ENCODE measurements around the gene SEMA6C. TPM values are rescaled to one million over a fixed set of nuclear protein-coding genes. Genes with fewer than 3 reads are reported as not detected.

The SEMA6C gene
- total and polyA plus RNA-seq, 2 donors (not counting 1 experiment from before 2014, with no cell fraction given), result 0.76 to 0.99 TPM

- TF ChIP-seq CTCF (conservative IDR thresholded peaks at IDR 0.05 in 1 of 2, IDR thresholded peaks at IDR 0.05 in 1 of 2; ENCODE audit: low read depth in 1 of 2, low read length in 2 of 2), result no peak
- no peak for TF ChIP-seq EZH2 (IDR thresholded peaks at IDR 0.05; ENCODE audit: low read length, missing control alignments)
- no peak overlapping the region for H2AFZ ChIP-seq (ENCODE audit: low read length)
- no peak overlapping the region for H3K4me3 ChIP-seq (replicated peaks in 1 of 4; ENCODE audit: control extremely low read depth in 1 of 4, insufficient read depth in 1 of 4, low read depth in 3 of 4, low read length in 4 of 4)
- no peak overlapping the region for H3K4me2 ChIP-seq (ENCODE audit: extremely low read depth, insufficient read depth, low read length)
- no peaks in the 10 kb centered on the region for H3K79me2 ChIP-seq (ENCODE audit: control insufficient read depth, insufficient read depth, low read length)
- no peaks in the 10 kb centered on the region for H4K20me1 ChIP-seq (ENCODE audit: control insufficient read depth, extremely low read depth, insufficient read depth, low read length)
- no peaks in the 10 kb centered on the region for H3K4me1 ChIP-seq (ENCODE audit: control insufficient read depth, extremely low read depth, insufficient read depth, low read length)
- H3K36me3 ChIP-seq (ENCODE audit: control insufficient read depth, insufficient read depth, low read length), result peaks cover 3% of the 10 kb centered on the region
- no peak overlapping the region for H3K9ac ChIP-seq (ENCODE audit: insufficient read depth, low read length)
- H3K27ac ChIP-seq (ENCODE audit: insufficient read depth, low read length), result no peak overlapping the region
- H3K9me3 ChIP-seq (ENCODE audit: control insufficient read depth, insufficient read depth, low read depth, low read length), result no peaks in the 10 kb centered on the region
- H3K27me3 ChIP-seq (ENCODE audit: control insufficient read depth, insufficient read depth, low read length), result no peaks in the 10 kb centered on the region
- no peak for DNase-seq (ENCODE audit: low read depth in 2 of 2)
Observed at GRCh38 chr1:151158751-151159251, 12.4 kb upstream of the SEMA6C start.

- Histone ChIP-seq H3K79me2 (ENCODE audit: control insufficient read depth, insufficient read depth, low read length) (no peaks in the 10 kb centered on the region), H3K4me2 (ENCODE audit: extremely low read depth, insufficient read depth, low read length) (no peak overlapping the region), H3K27ac (ENCODE audit: insufficient read depth, low read length) (no peak overlapping the region), H4K20me1 (ENCODE audit: control insufficient read depth, extremely low read depth, insufficient read depth, low read length) (no peaks in the 10 kb centered on the region), H3K9me3 (ENCODE audit: control insufficient read depth, insufficient read depth, low read depth, low read length) (no peaks in the 10 kb centered on the region), H3K36me3 (ENCODE audit: control insufficient read depth, insufficient read depth, low read length) (peaks cover 3% of the 10 kb centered on the region), H3K4me3 (replicated peaks in 1 of 4; ENCODE audit: control extremely low read depth in 1 of 4, insufficient read depth in 1 of 4, low read depth in 3 of 4, low read length in 4 of 4) (no peak overlapping the region), H2AFZ (ENCODE audit: low read length) (no peak overlapping the region), H3K9ac (ENCODE audit: insufficient read depth, low read length) (no peak overlapping the region), H3K4me1 (ENCODE audit: control insufficient read depth, extremely low read depth, insufficient read depth, low read length) (no peaks in the 10 kb centered on the region), H3K27me3 (ENCODE audit: control insufficient read depth, insufficient read depth, low read length) (no peaks in the 10 kb centered on the region)
- no peak for TF ChIP-seq EZH2 (IDR thresholded peaks at IDR 0.05; ENCODE audit: low read length, missing control alignments)
- TF ChIP-seq CTCF (conservative IDR thresholded peaks at IDR 0.05 in 1 of 2, IDR thresholded peaks at IDR 0.05 in 1 of 2; ENCODE audit: low read depth in 1 of 2, low read length in 2 of 2), result no peak
- no peak for DNase-seq (ENCODE audit: low read depth in 2 of 2)
Observed at GRCh38 chr1:151158326-151158725, 11.9 kb upstream of the SEMA6C start.

GRCh38 chr1:151157067-151157531 is 10.7 kb upstream of the SEMA6C start:
- Histone ChIP-seq H2AFZ (ENCODE audit: low read length) (no peak overlapping the region), H3K9me3 (ENCODE audit: control insufficient read depth, insufficient read depth, low read depth, low read length) (no peaks in the 10 kb centered on the region), H3K36me3 (ENCODE audit: control insufficient read depth, insufficient read depth, low read length) (peaks cover 3% of the 10 kb centered on the region), H3K4me3 (replicated peaks in 1 of 4; ENCODE audit: control extremely low read depth in 1 of 4, insufficient read depth in 1 of 4, low read depth in 3 of 4, low read length in 4 of 4) (no peak overlapping the region), H3K4me1 (ENCODE audit: control insufficient read depth, extremely low read depth, insufficient read depth, low read length) (no peaks in the 10 kb centered on the region), H3K27ac (ENCODE audit: insufficient read depth, low read length) (no peak overlapping the region), H3K27me3 (ENCODE audit: control insufficient read depth, insufficient read depth, low read length) (no peaks in the 10 kb centered on the region), H4K20me1 (ENCODE audit: control insufficient read depth, extremely low read depth, insufficient read depth, low read length) (no peaks in the 10 kb centered on the region), H3K9ac (ENCODE audit: insufficient read depth, low read length) (no peak overlapping the region), H3K79me2 (ENCODE audit: control insufficient read depth, insufficient read depth, low read length) (no peaks in the 10 kb centered on the region), H3K4me2 (ENCODE audit: extremely low read depth, insufficient read depth, low read length) (no peak overlapping the region)
- DNase-seq (ENCODE audit: low read depth in 2 of 2), result no peak
- TF ChIP-seq CTCF (conservative IDR thresholded peaks at IDR 0.05 in 1 of 2, IDR thresholded peaks at IDR 0.05 in 1 of 2; ENCODE audit: low read depth in 1 of 2, low read length in 2 of 2), result no peak
- TF ChIP-seq EZH2 (IDR thresholded peaks at IDR 0.05; ENCODE audit: low read length, missing control alignments), result no peak

Measured in fibroblast of lung (primary cell).